Activated CD8-positive, alpha-beta T cell treated with anti-CD3 and anti-CD28 coated beads for 36 hours (primary cell): ENCODE results near the gene NMNAT2. TPM values are rescaled to one million over a fixed set of nuclear protein-coding genes. Genes with fewer than 3 reads are reported as not detected.

Source experiments
- ATAC-seq: fragments of 200-7000 bp; cut with Tn5 transposase; one replicate; pipeline ENCODE4 v1.10.0; 2021; ENCODE audit warnings: mild to moderate bottlenecking, moderate library complexity
- CTCF ChIA-PET: fragments of 350-600 bp; sonication (Branson Sonifier 250); formaldehyde crosslinking; loops from one replicate; lab custom pipeline; 2021; ENCODE audit warnings: antibody characterized with exemption; lab: Charles Lee
- POLR2A ChIA-PET: fragments of 350-600 bp; sonication (Branson Sonifier 250); formaldehyde crosslinking; loops from one replicate; lab custom pipeline; 2021; ENCODE audit warnings: antibody characterized with exemption; lab: Charles Lee
- DNase-seq: peaks from one replicate; pipeline ENCODE4 v3.0.0-alpha.2; 2020
- H3K27ac Mint-ChIP-seq: one replicate; pipeline ENCODE4 v1.8.0; 2021; ENCODE audit warnings: mild to moderate bottlenecking, mixed read lengths
- H3K27me3 Mint-ChIP-seq: one replicate; pipeline ENCODE4 v1.8.0; 2021; ENCODE audit warnings: mixed read lengths
- H3K36me3 Mint-ChIP-seq: one replicate; pipeline ENCODE4 v1.8.0; 2021; ENCODE audit warnings: low read depth, mixed read lengths
- H3K4me1 Mint-ChIP-seq: one replicate; pipeline ENCODE4 v1.8.0; 2021; ENCODE audit warnings: low read depth, mixed read lengths
- H3K4me3 Mint-ChIP-seq: one replicate; pipeline ENCODE4 v1.8.0; 2021; ENCODE audit warnings: mild to moderate bottlenecking, moderate library complexity, mixed read lengths
- H3K9me3 Mint-ChIP-seq: one replicate; pipeline ENCODE4 v1.8.0; 2021; ENCODE audit warnings: mixed read lengths
- CTCF ChIP-seq: fragments of 200-600 bp; IDR thresholded peaks from one replicate; pipeline ENCODE4 v1.8.0; 2022; ENCODE audit warnings: antibody characterized with exemption, mild to moderate bottlenecking
- intact Hi-C: fragments of 100-400 bp; cut with micrococcal nuclease; formaldehyde crosslinking; loops from one replicate; pipeline ENCODE4 v1.10.0; 2022
- total RNA-seq, 2 experiments: library from RNA; stranded (reverse); gene quantifications; one replicate each; pipeline ENCODE4 v1.2.3, GENCODE V29; 2021

The NMNAT2 gene
- total RNA-seq, 2 experiments from 2014 or later, result not detected

GRCh38 chr1:183273300-183273699 is 144.9 kb downstream of the NMNAT2 start:
- ATAC-seq, result no peak
- Mint-ChIP-seq H3K9me3 (no peaks in the 10 kb centered on the region), H3K27me3 (peaks cover 2% of the 10 kb centered on the region), H3K27ac (no peak overlapping the region), H3K4me1 (no peaks in the 10 kb centered on the region), H3K36me3 (no peaks in the 10 kb centered on the region), H3K4me3 (no peak overlapping the region)
- POLR2A ChIA-PET, result interaction anchor here (0.6 to 0.9 kb wide), 2 partner anchors 23 to 35 kb away, joined by 3 read pairs; no protein-coding TSS in a partner anchor
- intact Hi-C loops, result no loop called here
- no peak for TF ChIP-seq CTCF
- CTCF ChIA-PET, result no interaction called here
- DNase-seq, result no peak

- no peak for DNase-seq
- no peak overlapping the region for H3K4me3 Mint-ChIP-seq
- H3K9me3 Mint-ChIP-seq, result no peaks in the 10 kb centered on the region
- peaks cover 6% of the 10 kb centered on the region for H3K27me3 Mint-ChIP-seq
- CTCF ChIA-PET, result no interaction called here
- H3K27ac Mint-ChIP-seq, result no peak overlapping the region
- intact Hi-C loops, result no loop called here
- TF ChIP-seq CTCF, result no peak
- no peaks in the 10 kb centered on the region for H3K4me1 Mint-ChIP-seq
- no peak for ATAC-seq
- POLR2A ChIA-PET, result interaction anchor here (0.6 kb wide), 1 partner anchor 24 kb away, joined by 3 read pairs; no protein-coding TSS in a partner anchor
- no peaks in the 10 kb centered on the region for H3K36me3 Mint-ChIP-seq
Observed at GRCh38 chr1:183272390-183272848, 145.8 kb downstream of the NMNAT2 start.

GRCh38 chr1:183270541-183271141 is 147.5 kb downstream of the NMNAT2 start:
- Mint-ChIP-seq H3K4me1 (no peaks in the 10 kb centered on the region), H3K4me3 (no peak overlapping the region), H3K27me3 (peaks cover 10% of the 10 kb centered on the region), H3K9me3 (no peaks in the 10 kb centered on the region), H3K27ac (no peak overlapping the region), H3K36me3 (no peaks in the 10 kb centered on the region)
- TF ChIP-seq CTCF, result no peak
- CTCF ChIA-PET, result no interaction called here
- intact Hi-C loops, result no loop called here
- POLR2A ChIA-PET, result no interaction called here
- ATAC-seq, result no peak
- DNase-seq, result no peak

DNA sequence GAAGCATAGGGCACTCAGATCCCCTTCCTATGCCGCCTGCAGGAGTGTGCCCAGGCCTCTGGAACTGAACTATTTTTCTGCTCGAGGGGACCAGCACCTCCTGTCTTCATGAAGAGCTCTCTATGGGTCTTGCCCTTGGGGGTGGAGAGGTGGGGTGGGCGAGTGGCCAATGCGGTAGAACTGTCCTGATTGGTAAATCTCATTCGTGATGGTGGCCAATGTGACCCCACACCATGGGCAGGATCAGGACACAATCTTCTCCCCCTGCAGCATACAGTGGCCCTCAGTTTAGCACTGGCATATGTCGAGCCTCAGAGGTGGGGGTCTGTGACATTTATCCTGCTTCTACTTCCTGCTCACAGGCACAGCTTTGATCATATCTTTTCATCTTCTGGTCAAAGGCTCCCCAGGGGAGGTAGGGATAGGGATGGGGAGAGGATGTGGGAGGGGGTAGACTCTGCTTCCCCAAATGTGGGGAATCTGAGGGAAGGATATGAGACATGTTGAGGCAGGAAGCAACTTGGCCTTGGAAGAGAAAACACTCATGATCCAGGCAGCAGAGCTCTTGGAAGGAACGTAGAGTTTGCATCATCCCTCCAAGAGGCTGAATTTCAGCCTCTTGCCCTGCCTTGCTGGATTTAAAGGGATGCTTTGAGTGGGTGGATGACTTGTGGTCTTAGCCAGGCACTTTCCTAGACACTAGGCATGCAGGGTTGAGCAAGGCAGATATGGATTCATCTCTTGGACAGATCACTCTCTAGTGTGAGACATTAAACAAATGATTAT is 150.3 kb downstream of the NMNAT2 start:
- no peaks in the 10 kb centered on the region for H3K4me1 Mint-ChIP-seq
- H3K27ac Mint-ChIP-seq, result no peak overlapping the region
- ChIA-PET POLR2A (no interaction called here), CTCF (no interaction called here)
- H3K27me3 Mint-ChIP-seq, result peaks cover 13% of the 10 kb centered on the region
- intact Hi-C loops, result no loop called here
- TF ChIP-seq CTCF, result no peak
- no peaks in the 10 kb centered on the region for H3K9me3 Mint-ChIP-seq
- ATAC-seq (no peak), DNase-seq (no peak)
- no peak overlapping the region for H3K4me3 Mint-ChIP-seq
- H3K36me3 Mint-ChIP-seq, result no peaks in the 10 kb centered on the region
